ENCODE data around the gene NDUFAF4. TPM values are rescaled to one million over a fixed set of nuclear protein-coding genes. Genes with fewer than 3 reads are reported as not detected.

Gene NDUFAF4
- total RNA-seq, 2 donors from 2014 or later = 48.0 to 51.9 TPM

- Histone ChIP-seq H3K4me1 (ENCODE audit: control insufficient read depth, insufficient read depth, low read length) (no peaks in the 10 kb centered on the region), H3K27ac (ENCODE audit: low read depth, low read length) (no peak overlapping the region), H3K9me3 (ENCODE audit: control insufficient read depth, low read length) (no peaks in the 10 kb centered on the region), H3K36me3 (ENCODE audit: control insufficient read depth, insufficient read depth, low read length) (no peaks in the 10 kb centered on the region), H3K9ac (ENCODE audit: extremely low read depth, low read length, poor library complexity, severe bottlenecking) (no peak overlapping the region), H3K4me3 (ENCODE audit: low read length) (no peak overlapping the region), H3K27me3 (ENCODE audit: control insufficient read depth, insufficient read depth, low read length, poor library complexity, severe bottlenecking) (peaks cover 9% of the 10 kb centered on the region)
- no peaks in the 10 kb centered on the region for H3K9me3 Mint-ChIP-seq
- H3K36me3 Mint-ChIP-seq (ENCODE audit: low read depth) = no peaks in the 10 kb centered on the region
- no peak for DNase-seq
- H3K27me3 Mint-ChIP-seq (ENCODE audit: insufficient read depth) = peaks cover 31% of the 10 kb centered on the region
- H3K4me1 Mint-ChIP-seq = peaks cover 3% of the 10 kb centered on the region
- no peak for TF ChIP-seq CTCF (conservative IDR thresholded peaks at IDR 0.05)
- H3K27ac Mint-ChIP-seq = no peak overlapping the region
- WGBS, 2 experiments (ENCODE audit: insufficient coverage in 1 of 2, insufficient read length in 1 of 2) = 88 to 100% methylated on average over 1 to 2 of the region's 2 CpGs
- no peak overlapping the region for H3K4me3 Mint-ChIP-seq
Measured at GRCh38 chr6:96929741-96930140, 32.0 kb upstream of the NDUFAF4 start.

- DNase-seq = no peak
- no peak for TF ChIP-seq CTCF (conservative IDR thresholded peaks at IDR 0.05)
- Mint-ChIP-seq H3K27ac (no peak overlapping the region), H3K36me3 (ENCODE audit: low read depth) (no peaks in the 10 kb centered on the region), H3K4me3 (no peak overlapping the region), H3K27me3 (ENCODE audit: insufficient read depth) (peaks cover 32% of the 10 kb centered on the region), H3K9me3 (no peaks in the 10 kb centered on the region), H3K4me1 (peaks cover 5% of the 10 kb centered on the region)
- Histone ChIP-seq H3K9ac (ENCODE audit: extremely low read depth, low read length, poor library complexity, severe bottlenecking) (no peak overlapping the region), H3K4me1 (ENCODE audit: control insufficient read depth, insufficient read depth, low read length) (no peaks in the 10 kb centered on the region), H3K36me3 (ENCODE audit: control insufficient read depth, insufficient read depth, low read length) (no peaks in the 10 kb centered on the region), H3K9me3 (ENCODE audit: control insufficient read depth, low read length) (no peaks in the 10 kb centered on the region), H3K27me3 (ENCODE audit: control insufficient read depth, insufficient read depth, low read length, poor library complexity, severe bottlenecking) (peaks cover 9% of the 10 kb centered on the region), H3K27ac (ENCODE audit: low read depth, low read length) (no peak overlapping the region), H3K4me3 (ENCODE audit: low read length) (no peak overlapping the region)
- WGBS, 2 experiments (ENCODE audit: insufficient coverage in 1 of 2, insufficient read length in 1 of 2) = 80 to 93% methylated on average over 2 to 4 of the region's 4 CpGs
Measured at GRCh38 chr6:96927660-96928059, 30.0 kb upstream of the NDUFAF4 start.

- Mint-ChIP-seq H3K27ac (no peak overlapping the region), H3K36me3 (ENCODE audit: low read depth) (no peaks in the 10 kb centered on the region), H3K27me3 (ENCODE audit: insufficient read depth) (peaks cover 39% of the 10 kb centered on the region), H3K9me3 (no peaks in the 10 kb centered on the region), H3K4me1 (peaks cover 5% of the 10 kb centered on the region), H3K4me3 (no peak overlapping the region)
- no peak for DNase-seq
- no peak for TF ChIP-seq CTCF (conservative IDR thresholded peaks at IDR 0.05)
- Histone ChIP-seq H3K27ac (ENCODE audit: low read depth, low read length) (no peak overlapping the region), H3K9me3 (ENCODE audit: control insufficient read depth, low read length) (no peaks in the 10 kb centered on the region), H3K4me3 (ENCODE audit: low read length) (no peak overlapping the region), H3K9ac (ENCODE audit: extremely low read depth, low read length, poor library complexity, severe bottlenecking) (no peak overlapping the region), H3K4me1 (ENCODE audit: control insufficient read depth, insufficient read depth, low read length) (no peaks in the 10 kb centered on the region), H3K36me3 (ENCODE audit: control insufficient read depth, insufficient read depth, low read length) (no peaks in the 10 kb centered on the region), H3K27me3 (ENCODE audit: control insufficient read depth, insufficient read depth, low read length, poor library complexity, severe bottlenecking) (peaks cover 14% of the 10 kb centered on the region)
- WGBS, 2 experiments (ENCODE audit: insufficient coverage in 1 of 2, insufficient read length in 1 of 2) = 75 to 86% methylated on average over 3 of the region's 3 CpGs
Measured at GRCh38 chr6:96926425-96926824, 28.7 kb upstream of the NDUFAF4 start.

Measured in endodermal cell (in vitro differentiated cells).